Measurements from ENCODE around the gene RPS15.

DNA sequence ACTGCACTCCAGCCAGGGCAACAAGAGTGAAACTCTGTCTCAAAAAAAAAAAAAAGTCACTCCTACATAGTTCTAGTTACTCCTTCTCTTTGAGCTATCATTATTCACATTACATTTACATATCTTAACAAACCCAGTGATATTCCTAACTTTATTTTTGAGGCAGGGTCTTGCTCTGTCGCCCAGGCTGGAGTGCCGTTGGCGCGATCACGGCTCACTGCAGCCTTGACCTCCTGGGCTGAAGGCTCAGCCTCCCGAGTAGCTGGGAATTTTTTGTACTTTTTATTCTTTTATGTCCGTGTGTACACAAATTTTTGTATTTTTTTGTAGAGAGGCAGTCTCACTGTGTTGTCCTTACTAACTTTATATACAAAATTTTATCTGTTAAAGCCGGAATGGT, 587 bp upstream of the RPS15 start:
- no peak for TF ChIP-seq POLR2A (IDR thresholded peaks at IDR 0.05)
- TF ChIP-seq, protein P1, sequence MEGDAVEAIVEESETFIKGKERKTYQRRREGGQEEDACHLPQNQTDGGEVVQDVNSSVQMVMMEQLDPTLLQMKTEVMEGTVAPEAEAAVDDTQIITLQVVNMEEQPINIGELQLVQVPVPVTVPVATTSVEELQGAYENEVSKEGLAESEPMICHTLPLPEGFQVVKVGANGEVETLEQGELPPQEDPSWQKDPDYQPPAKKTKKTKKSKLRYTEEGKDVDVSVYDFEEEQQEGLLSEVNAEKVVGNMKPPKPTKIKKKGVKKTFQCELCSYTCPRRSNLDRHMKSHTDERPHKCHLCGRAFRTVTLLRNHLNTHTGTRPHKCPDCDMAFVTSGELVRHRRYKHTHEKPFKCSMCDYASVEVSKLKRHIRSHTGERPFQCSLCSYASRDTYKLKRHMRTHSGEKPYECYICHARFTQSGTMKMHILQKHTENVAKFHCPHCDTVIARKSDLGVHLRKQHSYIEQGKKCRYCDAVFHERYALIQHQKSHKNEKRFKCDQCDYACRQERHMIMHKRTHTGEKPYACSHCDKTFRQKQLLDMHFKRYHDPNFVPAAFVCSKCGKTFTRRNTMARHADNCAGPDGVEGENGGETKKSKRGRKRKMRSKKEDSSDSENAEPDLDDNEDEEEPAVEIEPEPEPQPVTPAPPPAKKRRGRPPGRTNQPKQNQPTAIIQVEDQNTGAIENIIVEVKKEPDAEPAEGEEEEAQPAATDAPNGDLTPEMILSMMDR (IDR thresholded peaks at IDR 0.05): no peak

Measured in right lobe of liver (tissue), 4 donors.